NCI-H82 (cell line): ENCODE data around the gene THADA.

Experiments
- DNase-seq: peaks from one replicate; lab custom pipeline; 2025; lab: John Stamatoyannopoulos, UW

Gene THADA

DNA sequence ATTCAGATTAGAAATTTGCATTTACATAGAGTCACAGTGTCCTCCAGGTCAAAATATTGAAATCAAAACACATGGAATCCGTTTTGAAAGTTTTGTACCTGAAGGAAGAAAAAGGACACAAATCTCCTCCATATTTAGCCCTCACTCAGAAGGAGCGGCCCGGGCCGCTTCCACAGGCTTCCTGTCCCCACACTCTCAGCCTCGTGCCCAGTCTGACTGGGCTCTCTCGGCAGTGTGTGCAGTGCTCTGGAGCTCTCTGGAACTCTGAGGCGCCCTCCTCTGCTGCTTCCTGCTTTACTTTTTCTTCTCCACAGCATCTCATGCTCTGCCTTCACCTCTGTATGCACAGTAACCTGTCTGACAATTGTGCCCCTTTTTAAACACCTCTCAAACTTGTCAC, 347.2 kb downstream of the THADA start:
- no peak for DNase-seq

DNA sequence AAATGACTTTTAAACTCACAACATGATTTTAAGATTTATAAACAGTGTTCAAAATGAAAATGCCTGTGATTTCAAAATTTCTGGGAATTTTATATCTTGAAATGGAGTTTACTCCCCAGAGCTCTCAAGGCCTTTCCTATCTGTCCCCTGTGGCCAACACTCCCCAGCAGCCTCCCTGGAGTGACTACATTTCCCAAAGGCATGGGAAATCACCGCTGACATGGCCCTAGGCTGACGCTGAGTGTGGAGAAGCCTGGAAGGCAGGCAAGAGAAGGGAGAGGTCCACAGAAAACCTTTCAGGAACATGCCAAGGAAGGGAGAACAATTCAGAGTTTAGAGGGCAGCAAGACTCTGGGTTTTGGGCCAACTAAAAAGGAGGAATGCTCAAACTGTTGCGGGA, 349.2 kb downstream of the THADA start:
- no peak for DNase-seq

DNA sequence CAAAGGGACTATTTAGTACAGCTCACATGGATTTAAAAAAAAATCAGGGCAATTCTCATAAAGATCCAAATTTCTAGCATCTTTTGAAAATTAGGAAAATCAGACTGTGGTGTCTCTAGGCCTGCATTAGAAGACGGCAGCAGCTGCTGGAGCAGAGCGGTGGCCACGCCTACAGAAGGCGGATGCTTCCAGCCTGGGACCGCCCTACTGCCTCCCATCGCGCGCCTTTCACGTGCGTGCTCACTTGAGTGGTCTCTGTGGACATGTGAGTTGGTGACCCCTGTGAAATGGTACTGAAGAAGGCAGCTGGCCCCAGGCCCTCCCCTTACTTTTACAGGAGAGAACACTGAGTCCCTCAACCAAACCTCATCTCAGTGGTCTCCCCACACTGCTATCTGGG, 354.3 kb downstream of the THADA start:
- no peak for DNase-seq

DNA sequence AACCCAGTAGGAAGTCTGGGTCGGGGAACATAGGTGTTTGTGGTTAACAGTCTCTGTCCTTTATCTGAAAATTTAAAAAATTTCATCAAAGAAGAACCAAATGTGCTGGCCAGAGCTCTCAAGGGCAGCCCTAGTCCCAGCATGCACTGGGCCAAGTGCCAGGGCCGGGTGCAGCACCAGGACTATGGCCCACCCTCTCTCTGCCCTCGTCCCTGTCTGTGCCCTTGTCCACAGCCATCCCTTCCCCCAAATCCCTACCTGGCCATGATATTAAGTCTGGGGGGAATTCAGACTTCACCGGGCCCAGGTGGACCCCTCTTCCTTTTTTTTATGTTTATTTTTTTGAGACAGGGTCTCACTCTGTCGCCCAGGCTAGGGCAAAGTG, 355.1 kb downstream of the THADA start:
- no peak for DNase-seq

DNA sequence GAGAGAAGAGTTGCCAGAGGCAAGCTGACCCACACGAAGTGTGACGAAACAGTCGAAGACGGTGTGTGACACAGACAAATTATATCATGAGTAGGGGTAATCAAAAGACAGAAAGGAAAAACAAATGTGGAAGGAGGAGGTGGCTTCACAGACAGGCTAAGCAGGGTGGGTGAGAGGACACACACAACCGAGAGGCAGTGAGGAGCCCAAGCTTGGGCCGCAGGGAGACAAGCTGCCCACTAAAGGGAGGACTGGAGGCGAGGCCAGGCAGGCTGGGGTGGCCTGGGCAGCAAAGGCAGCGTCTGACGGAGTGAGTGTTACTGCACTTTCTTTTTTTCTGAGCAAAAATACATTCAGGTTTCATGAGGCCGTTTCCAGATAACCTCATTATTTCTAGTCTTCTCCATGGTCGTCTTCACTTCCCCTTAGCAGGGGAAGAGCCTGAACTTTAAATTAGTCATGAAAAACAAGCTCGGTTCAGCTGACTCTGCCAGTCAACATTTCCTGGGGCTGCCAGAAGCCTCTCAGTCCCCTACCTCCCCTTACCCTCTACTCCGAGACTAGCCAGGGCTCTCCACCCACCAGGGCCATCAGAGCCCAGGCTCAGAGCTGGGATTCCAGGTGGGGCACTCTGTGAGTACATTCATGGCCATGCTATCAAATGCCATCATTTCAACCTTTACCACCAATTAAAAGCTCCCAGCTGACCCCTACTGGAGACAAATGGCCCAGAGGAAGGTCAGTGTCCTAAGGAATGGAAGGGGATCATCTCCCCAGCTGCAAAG, 355.7 kb downstream of the THADA start:
- DNase-seq, result no peak

DNA sequence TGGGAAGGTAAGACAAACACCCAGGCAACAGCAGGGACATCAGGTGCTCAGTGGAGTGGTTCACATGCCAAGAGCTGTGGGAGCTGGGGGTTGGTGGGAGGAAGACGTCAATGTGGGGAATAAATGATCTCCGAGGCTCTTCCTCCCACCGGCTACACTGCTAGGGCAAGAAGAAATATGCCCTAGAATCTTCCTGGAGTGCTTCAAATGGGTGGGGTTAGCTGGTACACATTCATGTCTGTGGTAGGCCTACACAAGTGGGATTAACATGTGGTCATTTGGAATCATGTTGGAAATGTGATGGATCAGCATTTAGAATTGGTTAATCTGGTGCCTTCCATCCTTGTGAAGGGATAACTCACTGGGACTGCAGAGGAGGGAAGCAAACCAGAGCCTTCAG, 357.0 kb downstream of the THADA start:
- DNase-seq, result no peak

DNA sequence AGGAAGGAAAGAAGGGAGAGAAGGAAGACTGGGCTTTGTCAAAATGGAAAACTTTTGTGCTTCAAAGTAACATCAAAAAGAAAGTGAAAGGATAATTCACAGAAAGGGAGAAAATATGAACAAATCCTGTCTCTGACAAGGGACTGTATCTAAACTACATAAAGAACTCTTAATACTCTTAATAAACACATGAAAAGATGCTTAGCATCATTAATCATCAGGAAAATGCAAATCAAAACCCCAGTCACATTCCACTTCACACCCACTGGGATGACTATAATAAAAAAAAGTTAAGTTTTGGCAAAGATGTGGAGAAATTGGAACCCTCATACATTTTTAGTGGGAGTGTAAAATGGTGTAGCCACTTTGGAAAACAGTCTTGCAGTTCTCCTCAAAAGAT, 357.7 kb downstream of the THADA start:
- no peak for DNase-seq

DNA sequence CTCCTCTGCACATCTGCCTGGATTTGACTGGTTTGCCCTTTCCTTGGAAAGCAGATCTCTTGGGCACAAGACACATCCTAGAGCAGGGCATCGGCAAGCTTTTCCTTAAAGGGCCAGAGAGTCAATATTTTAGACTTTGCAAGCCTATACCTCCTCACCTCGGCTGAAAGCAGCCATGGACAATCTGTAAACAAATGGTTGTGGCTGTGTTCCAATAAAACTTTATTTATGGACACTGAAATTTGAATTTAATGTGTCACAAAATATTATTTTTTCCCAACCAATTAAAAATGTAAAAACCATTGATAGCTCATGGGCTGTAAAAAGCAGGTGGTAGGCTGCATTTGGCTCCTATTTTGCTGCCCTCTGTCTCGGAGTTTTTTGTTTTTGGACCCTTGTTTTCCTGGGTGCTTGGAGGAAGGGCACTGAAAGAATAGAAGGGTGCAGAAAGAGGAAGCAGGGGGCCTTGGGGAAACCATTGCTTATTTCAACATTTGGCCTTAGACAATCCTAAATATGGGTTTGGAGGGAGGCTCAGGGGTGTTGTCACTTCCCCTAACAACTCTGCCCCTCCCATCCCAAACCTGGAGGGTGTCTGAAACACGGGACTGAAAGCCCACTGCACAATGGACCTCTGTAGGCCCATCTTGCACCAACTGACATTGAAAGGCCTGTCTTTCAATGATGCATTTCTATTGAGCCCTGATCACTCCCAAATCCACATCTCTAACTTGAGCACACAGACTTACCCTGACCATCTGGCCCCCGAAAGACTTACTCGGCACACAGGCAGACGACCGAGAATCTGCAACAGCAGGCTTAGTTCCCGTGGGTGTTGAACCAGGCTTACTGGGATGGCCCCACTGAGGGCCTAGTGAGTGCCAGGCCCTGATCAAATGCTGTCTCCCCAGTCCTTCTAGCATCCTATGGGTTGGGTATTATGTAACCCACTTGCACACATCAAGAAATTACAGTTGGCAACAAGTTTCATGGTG, 362.3 kb downstream of the THADA start:
- peak; percentile 94 for DNase-seq

DNA sequence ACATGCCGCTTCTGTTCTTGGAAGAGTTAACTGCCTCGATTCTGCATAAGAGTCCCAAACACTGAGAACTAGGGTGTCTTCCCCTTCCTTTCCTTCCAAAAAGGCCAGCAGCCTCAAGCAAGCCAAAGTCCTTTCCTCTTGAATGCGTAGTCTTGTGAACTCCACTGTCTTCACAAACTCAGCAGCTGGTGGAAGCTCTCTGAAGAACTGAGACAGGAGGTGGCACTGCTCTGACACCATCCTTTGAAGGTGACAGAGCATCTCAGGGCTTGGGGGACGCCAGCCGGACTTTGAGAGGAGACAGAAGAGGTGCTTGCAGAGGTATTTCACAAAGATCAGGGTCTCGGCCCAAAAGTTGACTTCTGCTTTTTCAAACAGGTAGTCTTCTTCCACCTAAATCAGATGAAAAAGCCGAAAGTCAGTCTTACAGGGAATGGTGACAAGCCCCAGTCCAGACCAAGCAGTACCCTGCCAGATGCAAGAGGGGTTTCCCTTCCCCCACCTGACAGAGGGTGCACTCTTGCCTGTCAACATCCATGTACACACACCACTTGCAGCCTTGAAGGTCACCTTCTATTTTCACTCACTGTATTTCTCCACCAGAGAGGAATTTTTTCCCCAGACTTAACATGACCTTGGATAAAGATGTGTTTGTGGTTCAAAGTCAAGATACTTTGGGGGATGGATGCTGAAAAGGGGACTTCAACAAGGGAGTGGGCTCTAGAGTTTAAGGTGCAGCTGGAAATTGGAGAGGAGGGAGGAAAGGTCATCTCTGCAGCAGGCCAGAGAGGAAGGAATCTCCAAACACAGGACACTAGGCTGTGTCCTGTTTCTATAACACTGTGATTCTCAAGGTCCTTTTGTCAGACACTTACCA, 364.6 kb downstream of the THADA start:
- DNase-seq, result peak; percentile 30

DNA sequence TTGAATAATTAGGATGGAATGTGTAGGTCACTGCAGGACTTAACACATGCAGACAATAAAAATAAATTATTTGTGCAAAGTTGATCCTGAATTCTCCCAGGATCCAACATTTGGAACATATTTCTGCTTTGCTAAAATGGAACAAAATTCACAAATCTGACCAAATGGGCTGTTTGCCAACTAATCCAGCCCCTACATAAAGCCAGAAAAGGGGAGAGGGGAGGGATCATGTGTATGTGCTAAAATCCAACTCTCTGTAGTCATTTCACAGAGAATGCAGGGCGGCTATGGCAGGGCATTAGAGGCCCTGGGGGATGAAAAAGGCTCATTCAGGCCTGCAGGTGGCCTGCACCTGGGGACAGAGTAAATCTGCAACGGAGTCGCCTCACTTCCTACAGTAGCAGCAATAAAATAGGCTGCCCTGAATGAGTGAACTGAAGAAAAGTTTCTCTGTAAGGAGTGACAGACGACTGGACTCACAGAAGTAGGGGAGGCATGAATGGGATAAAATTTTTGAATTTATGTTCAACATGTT, 365.4 kb downstream of the THADA start:
- DNase-seq, result no peak

DNA sequence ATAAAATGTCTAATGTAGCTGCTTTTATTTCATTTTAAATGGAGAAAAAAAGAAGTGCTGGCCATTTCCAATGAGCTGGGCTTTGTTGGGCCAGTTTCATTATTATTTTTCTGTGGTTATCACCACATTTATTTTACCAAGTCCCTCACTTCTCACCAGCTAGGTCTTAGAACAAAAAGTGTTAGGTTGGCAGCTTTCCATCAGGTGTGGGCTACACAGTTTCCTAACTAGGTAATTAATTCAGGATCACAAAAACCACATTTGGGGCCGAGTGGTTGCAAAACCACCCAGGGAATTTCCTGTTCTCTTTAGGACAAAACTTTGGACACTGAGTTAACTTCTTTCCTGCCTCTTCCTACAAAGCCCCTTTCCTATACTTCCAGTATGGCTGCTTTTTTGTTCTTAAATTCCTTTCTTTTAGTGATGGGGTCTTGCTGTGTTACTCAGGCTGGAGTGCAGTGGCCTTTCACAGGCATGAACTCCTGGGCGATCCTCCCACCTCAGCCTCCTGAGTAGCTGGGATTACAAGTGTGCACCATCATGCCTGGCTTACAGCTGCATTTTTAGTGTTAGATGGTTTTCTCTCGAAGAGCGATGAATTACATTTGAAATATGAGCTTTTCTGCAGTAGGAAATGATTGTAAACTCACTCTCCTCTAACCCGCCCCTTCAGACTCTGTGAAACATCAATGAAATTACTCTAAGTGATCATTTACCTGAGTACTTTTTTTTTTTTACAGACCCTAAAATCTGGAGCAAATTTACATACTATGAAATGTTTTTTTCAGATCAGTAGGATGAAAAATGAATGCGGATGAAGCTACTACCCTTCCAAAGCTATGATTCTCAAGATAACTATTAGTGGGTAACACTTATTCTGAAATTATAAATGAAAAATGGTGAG, 366.8 kb downstream of the THADA start:
- peak; percentile 25 for DNase-seq

DNA sequence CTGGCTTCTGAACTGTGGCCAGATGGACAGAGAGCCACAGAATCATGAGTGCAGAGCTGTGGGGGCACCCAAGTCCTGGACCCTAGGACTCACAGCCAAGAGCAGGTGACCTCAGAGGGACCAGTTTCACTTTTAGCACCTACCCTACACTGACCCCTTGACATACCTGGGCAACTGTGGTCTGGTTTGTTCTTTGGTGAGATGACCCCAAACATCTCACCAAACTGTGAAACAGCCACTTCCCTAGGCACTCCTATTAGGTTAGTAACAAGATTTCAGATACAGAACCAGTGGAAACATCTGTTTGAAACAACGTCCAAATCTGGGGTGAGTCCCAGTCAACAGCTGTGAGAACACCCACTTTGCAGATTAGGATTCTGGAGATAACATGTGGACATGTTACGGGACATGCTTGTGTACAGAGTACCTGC, 367.5 kb downstream of the THADA start:
- peak; percentile 28 for DNase-seq

DNA sequence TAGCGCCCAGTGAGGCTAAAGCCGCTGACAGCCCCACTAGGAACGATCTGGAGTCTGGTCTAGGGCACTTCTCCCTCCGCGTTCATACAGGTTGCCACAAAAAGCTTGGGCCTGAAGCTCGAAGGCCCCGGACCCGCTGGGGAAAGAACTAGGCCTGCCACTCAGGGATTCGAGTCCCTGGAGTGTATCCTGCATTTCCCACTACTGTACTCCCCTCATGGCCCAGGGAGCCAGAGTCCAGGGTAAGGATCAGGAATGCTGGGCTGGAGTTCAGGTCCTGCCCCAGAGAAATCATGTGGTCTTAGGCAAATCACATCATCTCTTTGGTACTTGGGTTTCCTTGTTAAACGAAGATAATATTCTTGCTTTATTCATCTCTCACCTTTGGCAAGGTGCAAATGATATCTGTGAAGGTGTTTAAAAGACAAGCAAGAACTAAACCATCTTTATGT, 368.0 kb downstream of the THADA start:
- DNase-seq, result no peak

DNA sequence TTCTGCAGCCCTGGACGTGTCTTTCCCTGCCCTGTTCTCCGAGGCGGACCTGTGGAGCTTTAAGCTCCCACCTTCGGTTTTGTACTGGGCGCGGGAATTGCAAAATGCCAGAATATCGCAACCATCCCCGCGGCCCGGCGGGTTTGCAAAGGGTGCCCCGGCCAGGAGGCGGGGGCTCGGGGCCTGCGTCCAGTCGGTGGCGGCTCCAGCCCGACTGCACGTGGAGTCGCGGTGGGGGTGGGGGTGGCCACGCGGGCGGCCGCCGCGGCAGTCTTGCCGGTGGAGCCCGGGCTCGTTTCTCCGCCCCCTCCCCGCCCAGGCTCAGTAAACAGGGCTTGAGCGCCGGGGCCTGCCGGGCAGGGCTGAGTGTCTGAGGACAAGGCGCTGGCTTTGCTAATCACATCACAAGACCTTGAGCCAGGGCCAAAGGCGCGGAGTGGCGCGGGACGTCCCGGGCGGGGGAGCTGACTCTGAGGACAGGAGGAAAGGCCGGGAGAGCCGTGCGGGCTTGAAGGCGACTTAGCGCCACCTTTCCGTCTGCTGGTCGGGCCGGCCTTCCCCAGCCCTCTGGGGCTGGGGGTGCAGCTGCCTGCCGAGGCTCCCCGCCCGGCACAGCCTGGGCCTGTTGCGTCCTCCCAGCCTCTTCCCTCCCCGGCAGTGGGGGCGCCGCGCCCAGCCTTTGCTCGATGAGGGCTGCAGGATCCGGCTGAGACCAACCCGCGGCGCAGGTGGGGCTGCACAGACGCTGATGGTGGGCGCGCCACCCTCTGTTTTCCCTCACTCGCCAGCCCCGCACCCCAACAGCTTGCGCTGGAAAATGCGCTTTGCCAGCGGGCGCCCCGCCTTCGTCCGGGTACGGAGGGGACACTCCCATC, 368.6 kb downstream of the THADA start:
- peak; percentile 91 for DNase-seq

DNA sequence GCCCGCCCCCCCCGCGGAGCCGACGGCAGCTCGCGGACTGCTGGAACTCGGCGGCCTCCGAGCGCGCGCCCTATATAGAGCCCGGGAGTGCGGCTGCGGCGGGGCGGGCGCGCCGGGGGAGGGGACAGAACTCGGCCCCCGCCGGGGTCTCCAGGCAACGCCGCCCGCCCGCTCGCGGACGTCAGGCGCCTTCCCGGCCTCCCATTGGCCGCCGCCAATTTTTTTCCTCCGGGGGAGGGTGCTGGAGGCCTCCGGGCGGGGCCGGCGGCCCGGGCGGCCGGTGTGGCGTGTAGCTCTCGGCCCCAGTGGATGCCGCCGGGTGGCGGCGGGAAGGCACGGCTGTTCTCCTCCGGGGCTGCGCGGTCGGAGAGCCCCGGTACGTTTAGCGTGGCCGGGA, 369.3 kb downstream of the THADA start, which contains the start of gene ZFP36L2:
ZFP36L2 (minus strand) TSS at position 49 of the 397 bp plus-strand sequence. CDS start 291 bp downstream, outside the sequence.
- DNase-seq, result peak; percentile 97

DNA sequence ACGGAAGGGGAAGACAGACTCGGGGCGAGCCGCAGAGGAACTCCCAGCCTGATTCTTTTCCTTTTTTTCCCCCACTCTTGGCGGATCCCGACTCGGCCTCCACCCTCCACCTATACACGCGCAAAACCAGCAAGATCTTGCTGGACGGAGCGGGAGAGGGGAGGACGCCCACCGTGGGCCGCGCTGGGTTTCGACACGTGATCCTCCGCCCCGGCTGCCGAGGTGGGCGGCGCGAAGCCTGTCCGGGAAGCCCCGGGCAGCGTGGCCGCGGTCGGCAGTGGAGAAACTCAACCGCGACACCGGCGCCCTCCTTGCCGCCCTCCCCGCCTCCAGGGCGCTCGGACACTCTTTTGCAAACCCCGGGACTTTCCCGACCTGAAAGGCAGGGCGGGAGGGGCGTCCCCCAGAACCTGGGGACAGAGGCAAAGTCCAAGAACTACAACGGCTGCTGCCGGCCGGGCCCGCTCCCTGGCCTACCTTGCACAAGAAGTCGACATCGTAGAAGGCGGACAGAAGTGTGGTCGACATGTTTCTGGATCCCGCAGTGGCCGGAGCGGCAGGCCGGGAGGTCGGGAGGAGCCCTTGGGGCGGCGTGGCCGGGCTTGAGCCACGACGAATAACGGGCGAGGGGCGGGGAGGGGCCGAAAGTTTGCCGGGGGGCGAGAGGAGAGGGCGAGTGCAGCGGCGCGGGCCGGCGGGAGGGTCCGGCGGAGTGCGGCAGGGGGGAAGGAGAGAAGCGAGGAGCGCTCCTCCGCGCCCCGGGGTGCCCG, 369.9 kb downstream of the THADA start:
- peak; percentile 75 for DNase-seq

DNA sequence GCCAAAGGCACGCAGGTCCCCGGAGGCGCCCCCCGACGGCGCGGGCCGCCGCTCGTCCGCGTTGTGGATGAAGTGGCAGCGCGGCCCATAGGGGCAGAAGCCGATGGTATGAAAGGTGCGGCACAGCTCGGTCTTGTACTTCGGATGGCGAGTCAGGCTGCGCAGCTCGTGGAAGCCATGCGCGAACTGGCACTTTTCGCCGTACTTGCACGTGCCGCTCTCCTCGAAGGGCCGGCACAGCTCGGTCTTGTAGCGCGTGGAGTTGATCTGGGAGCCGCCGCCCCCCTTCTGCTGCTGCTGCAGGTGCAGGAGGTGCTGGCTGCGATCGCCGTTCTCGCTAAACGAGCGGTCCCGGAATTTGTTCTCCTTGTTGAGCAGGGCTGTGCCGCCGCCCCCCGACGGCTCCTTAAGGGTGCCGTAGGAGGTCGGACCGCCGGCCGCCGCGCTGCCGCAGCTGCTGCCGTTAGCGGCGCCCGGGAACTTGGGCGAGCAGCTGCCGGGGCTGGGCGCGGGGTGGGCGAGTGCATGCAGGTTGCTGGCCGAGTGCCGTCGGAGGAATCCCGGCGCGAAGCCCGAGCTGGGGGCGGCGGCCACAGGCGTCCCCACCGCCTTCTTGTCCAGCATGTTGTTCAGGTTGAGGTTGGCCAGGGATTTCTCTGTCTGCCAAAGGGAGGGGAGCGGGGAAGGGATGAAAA, 370.6 kb downstream of the THADA start:
- peak; percentile 66 for DNase-seq

DNA sequence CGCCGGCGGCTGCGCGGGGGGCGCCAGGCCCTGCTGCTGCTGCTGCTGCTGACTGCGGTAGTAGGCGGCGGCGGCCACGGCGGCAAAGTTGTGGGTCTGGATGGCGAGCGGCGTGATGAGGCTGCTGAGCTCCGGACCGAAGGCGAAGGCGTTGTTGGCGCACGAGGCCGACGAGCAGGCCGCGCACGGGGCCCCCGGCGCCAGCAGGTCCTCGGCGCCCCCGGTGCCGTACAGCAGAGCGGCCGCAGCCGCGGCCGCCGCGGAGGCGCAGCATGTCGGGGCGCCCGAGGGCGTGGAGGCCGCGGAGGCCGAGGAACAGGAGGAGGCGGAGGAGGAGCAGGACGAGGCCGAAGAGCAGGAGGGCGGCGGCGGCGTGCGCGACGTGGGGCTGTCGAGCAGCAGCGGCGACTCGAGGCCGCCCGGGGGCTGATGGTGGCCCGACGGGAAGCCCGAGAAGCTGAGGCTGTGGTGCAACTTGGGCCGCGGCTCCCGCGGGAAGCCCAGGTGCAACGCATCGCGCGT, 371.2 kb downstream of the THADA start:
- no peak for DNase-seq
